ENCODE data around the gene MAMLD1.

The MAMLD1 gene

GRCh38 chrX:150361777-150362351 is 1.3 kb upstream of the MAMLD1 start:
- no peak for ATAC-seq (replicated peaks)
- peaks cover 4% of the 10 kb centered on the region for H3K36me3 Mint-ChIP-seq (ENCODE audit: insufficient read depth)

GRCh38 chrX:150363561-150364346 is 637 bp downstream of the MAMLD1 start:
- ATAC-seq (replicated peaks) (peak; percentile 5), DNase-seq (peak in 1 of 3 experiments; percentile 12)
- H3K27ac Mint-ChIP-seq = no peak overlapping the region
- H3K36me3 Mint-ChIP-seq (ENCODE audit: insufficient read depth) = peaks cover 4% of the 10 kb centered on the region
- peaks cover 14 to 29% of the 10 kb centered on the region in 2 donors for H3K4me1 Mint-ChIP-seq (ENCODE audit: low read depth in 2 of 2)
- peak overlapping the region; percentile 86 to 93 for H3K4me3 Mint-ChIP-seq
- H3K27me3 Mint-ChIP-seq = peaks cover 0 to 9% of the 10 kb centered on the region in 2 donors
- H3K9me3 Mint-ChIP-seq = no peaks in the 10 kb centered on the region

More at GRCh38 chrX:150361777-150362351, 1.3 kb upstream of the MAMLD1 start:
- H3K9me3 Mint-ChIP-seq = no peaks in the 10 kb centered on the region
- peak overlapping the region; percentile 28 to 82 for H3K27ac Mint-ChIP-seq
- peaks cover 0 to 9% of the 10 kb centered on the region in 2 donors for H3K27me3 Mint-ChIP-seq
- peaks cover 14 to 29% of the 10 kb centered on the region in 2 donors for H3K4me1 Mint-ChIP-seq (ENCODE audit: low read depth in 2 of 2)
- peak in 1 of 3 experiments; percentile 5 for DNase-seq
- H3K4me3 Mint-ChIP-seq = peak overlapping the region; percentile 86 to 93

- Mint-ChIP-seq H3K9me3 (no peaks in the 10 kb centered on the region), H3K4me3 (peak overlapping the region; percentile 86 to 93), H3K27me3 (peaks cover 0 to 9% of the 10 kb centered on the region in 2 donors), H3K4me1 (ENCODE audit: low read depth in 2 of 2) (peaks cover 14 to 29% of the 10 kb centered on the region in 2 donors), H3K27ac (no peak overlapping the region), H3K36me3 (ENCODE audit: insufficient read depth) (peaks cover 4% of the 10 kb centered on the region)
- DNase-seq (peak in 1 of 3 experiments; percentile 12), ATAC-seq (replicated peaks) (peak; percentile 13)
Measured at GRCh38 chrX:150364347-150365050, 1.4 kb downstream of the MAMLD1 start.

GRCh38 chrX:150365051-150365989 is 2.2 kb downstream of the MAMLD1 start:
- Mint-ChIP-seq H3K9me3 (no peaks in the 10 kb centered on the region), H3K27ac (peak overlapping the region; percentile 22 to 73), H3K27me3 (peaks cover 0 to 2% of the 10 kb centered on the region in 2 donors), H3K36me3 (ENCODE audit: insufficient read depth) (peaks cover 4% of the 10 kb centered on the region), H3K4me3 (peak overlapping the region; percentile 84 to 86), H3K4me1 (ENCODE audit: low read depth in 2 of 2) (peaks cover 14 to 23% of the 10 kb centered on the region in 2 donors)
- DNase-seq (peak; percentile 58 to 61 (median 60)), ATAC-seq (replicated peaks) (peak; percentile 37)

- Mint-ChIP-seq H3K36me3 (ENCODE audit: insufficient read depth) (peaks cover 4% of the 10 kb centered on the region), H3K4me3 (peak overlapping the region; percentile 84 to 86), H3K4me1 (ENCODE audit: low read depth in 2 of 2) (peaks cover 14 to 19% of the 10 kb centered on the region in 2 donors), H3K9me3 (no peaks in the 10 kb centered on the region), H3K27ac (peak overlapping the region; percentile 22 to 73), H3K27me3 (no peaks in the 10 kb centered on the region)
- ATAC-seq (replicated peaks) (no peak), DNase-seq (no peak)
Measured at GRCh38 chrX:150365990-150366911, 3.1 kb downstream of the MAMLD1 start.

- no peak for ATAC-seq (replicated peaks)
- no peaks in the 10 kb centered on the region for H3K9me3 Mint-ChIP-seq
- no peak overlapping the region for H3K27ac Mint-ChIP-seq
- no peak for DNase-seq
- peaks cover 10 to 12% of the 10 kb centered on the region in 2 donors for H3K4me1 Mint-ChIP-seq (ENCODE audit: low read depth in 2 of 2)
- H3K36me3 Mint-ChIP-seq (ENCODE audit: insufficient read depth) = peaks cover 4% of the 10 kb centered on the region
- H3K4me3 Mint-ChIP-seq = peak overlapping the region; percentile 84 to 86
- H3K27me3 Mint-ChIP-seq = no peaks in the 10 kb centered on the region
Measured at GRCh38 chrX:150366951-150367545, 3.9 kb downstream of the MAMLD1 start.

- DNase-seq (no peak), ATAC-seq (replicated peaks) (no peak)
- H3K27ac Mint-ChIP-seq = no peak overlapping the region
- peaks cover 4 to 5% of the 10 kb centered on the region in 2 donors for H3K4me1 Mint-ChIP-seq (ENCODE audit: low read depth in 2 of 2)
- no peak overlapping the region for H3K4me3 Mint-ChIP-seq
- no peaks in the 10 kb centered on the region for H3K9me3 Mint-ChIP-seq
- H3K36me3 Mint-ChIP-seq (ENCODE audit: insufficient read depth) = peaks cover 4% of the 10 kb centered on the region
- H3K27me3 Mint-ChIP-seq = no peaks in the 10 kb centered on the region
Measured at GRCh38 chrX:150370589-150371312, 7.6 kb downstream of the MAMLD1 start.

- Mint-ChIP-seq H3K4me3 (no peak overlapping the region), H3K9me3 (no peaks in the 10 kb centered on the region), H3K27ac (no peak overlapping the region), H3K27me3 (no peaks in the 10 kb centered on the region), H3K4me1 (ENCODE audit: low read depth in 2 of 2) (no peaks in the 10 kb centered on the region), H3K36me3 (ENCODE audit: insufficient read depth) (no peaks in the 10 kb centered on the region)
- ATAC-seq (replicated peaks) = no peak
- no peak for DNase-seq
Measured at GRCh38 chrX:150371877-150372276, 8.8 kb downstream of the MAMLD1 start.

- H3K36me3 Mint-ChIP-seq (ENCODE audit: insufficient read depth) = no peaks in the 10 kb centered on the region
- no peak for ATAC-seq (replicated peaks)
- no peaks in the 10 kb centered on the region for H3K27me3 Mint-ChIP-seq
- no peak overlapping the region for H3K27ac Mint-ChIP-seq
- no peak for DNase-seq
- no peaks in the 10 kb centered on the region for H3K9me3 Mint-ChIP-seq
- no peaks in the 10 kb centered on the region for H3K4me1 Mint-ChIP-seq (ENCODE audit: low read depth in 2 of 2)
- H3K4me3 Mint-ChIP-seq = no peak overlapping the region
Measured at GRCh38 chrX:150372280-150372679, 9.2 kb downstream of the MAMLD1 start.

- H3K4me3 Mint-ChIP-seq = no peak overlapping the region
- H3K36me3 Mint-ChIP-seq (ENCODE audit: insufficient read depth) = no peaks in the 10 kb centered on the region
- no peak overlapping the region for H3K27ac Mint-ChIP-seq
- H3K4me1 Mint-ChIP-seq (ENCODE audit: low read depth in 2 of 2) = no peaks in the 10 kb centered on the region
- H3K27me3 Mint-ChIP-seq = no peaks in the 10 kb centered on the region
- H3K9me3 Mint-ChIP-seq = no peaks in the 10 kb centered on the region
- DNase-seq (no peak), ATAC-seq (replicated peaks) (no peak)
Measured at GRCh38 chrX:150372756-150373155, 9.6 kb downstream of the MAMLD1 start.

GRCh38 chrX:150375243-150375770 is 12.2 kb downstream of the MAMLD1 start:
- Mint-ChIP-seq H3K27ac (peak overlapping the region in 1 of 2 donors; percentile 29), H3K4me1 (ENCODE audit: low read depth in 2 of 2) (no peaks in the 10 kb centered on the region), H3K4me3 (no peak overlapping the region), H3K36me3 (ENCODE audit: insufficient read depth) (no peaks in the 10 kb centered on the region), H3K27me3 (no peaks in the 10 kb centered on the region), H3K9me3 (no peaks in the 10 kb centered on the region)
- DNase-seq (no peak), ATAC-seq (replicated peaks) (no peak)
